Keratinocyte (primary cell): ENCODE data around the gene CLEC7A. TPM values are rescaled to one million over a fixed set of nuclear protein-coding genes. Genes with fewer than 3 reads are reported as not detected.

Experiments used
- DNase-seq: peaks from one replicate; pipeline ENCODE4 v3.0.0-alpha.2; 2011; ENCODE audit warnings: low read depth, missing footprints, low spot score
- FAIRE-seq: peaks from 2 replicates; lab custom pipeline; 2011; peaks lifted over from hg19 to GRCh38; lab: Jason Lieb, UNC
- H2AFZ ChIP-seq: 2 replicates; pipeline ENCODE4 v1.6.0; 2012; ENCODE audit warnings: low read length, control low read depth, inconsistent platforms; ENCODE audit not compliant: control insufficient read depth
- H3K27ac ChIP-seq: 2 replicates; pipeline ENCODE4 v1.5.1; 2011; ENCODE audit warnings: low read length; ENCODE audit not compliant: control insufficient read depth, insufficient read depth
- H3K27me3 ChIP-seq: 3 replicates; pipeline ENCODE4 v1.6.0; 2011; ENCODE audit warnings: low read length; ENCODE audit not compliant: control insufficient read depth, insufficient read depth; ENCODE audit errors: extremely low read depth
- H3K36me3 ChIP-seq, 2 experiments: 2 replicates in 1 of 2; 3 replicates in 1 of 2; pipeline ENCODE4 v1.5.1; 2011; ENCODE audit warnings: low read length in 2 of 2, mild to moderate bottlenecking in 1 of 2; ENCODE audit not compliant: control insufficient read depth in 2 of 2, insufficient read depth in 2 of 2; ENCODE audit errors: extremely low read depth in 1 of 2
- H3K4me1 ChIP-seq: 3 replicates; pipeline ENCODE4 v1.5.1; 2011; ENCODE audit warnings: low read length; ENCODE audit not compliant: control insufficient read depth, insufficient read depth; ENCODE audit errors: extremely low read depth
- H3K4me2 ChIP-seq: 3 replicates; pipeline ENCODE4 v1.6.0; 2011; ENCODE audit warnings: low read depth, low read length; ENCODE audit not compliant: control insufficient read depth, insufficient read depth; ENCODE audit errors: extremely low read depth
- H3K4me3 ChIP-seq, 3 experiments: fragments of 200-600 bp in 1 of 3; sonication (generic) in 1 of 3; 2 replicates in 2 of 3; 3 replicates in 1 of 3; pipeline ENCODE4 v1.5.1; 2011 to 2016; ENCODE audit warnings: low read length in 3 of 3, mild to moderate bottlenecking in 3 of 3, control low read depth in 2 of 3, inconsistent platforms in 1 of 3, low read depth in 1 of 3, mixed read lengths in 1 of 3, mixed run types in 1 of 3, moderate library complexity in 1 of 3; ENCODE audit not compliant: control insufficient read depth in 2 of 3, insufficient read depth in 2 of 3; ENCODE audit errors: extremely low read depth in 1 of 3
- H3K79me2 ChIP-seq: 2 replicates; pipeline ENCODE4 v1.6.0; 2012; ENCODE audit warnings: low read length; ENCODE audit not compliant: control insufficient read depth, insufficient read depth
- H3K9ac ChIP-seq: 3 replicates; pipeline ENCODE4 v1.6.0; 2011; ENCODE audit warnings: low read length; ENCODE audit not compliant: control insufficient read depth, insufficient read depth; ENCODE audit errors: extremely low read depth
- H3K9me1 ChIP-seq: 3 replicates; pipeline ENCODE4 v1.6.0; 2011; ENCODE audit warnings: low read length; ENCODE audit not compliant: control insufficient read depth, insufficient read depth; ENCODE audit errors: extremely low read depth
- H3K9me3 ChIP-seq: 2 replicates; pipeline ENCODE4 v1.5.1; 2012; ENCODE audit warnings: low read depth, low read length; ENCODE audit not compliant: control insufficient read depth
- H4K20me1 ChIP-seq: 3 replicates; pipeline ENCODE4 v1.6.0; 2011; ENCODE audit warnings: low read length; ENCODE audit not compliant: control insufficient read depth, insufficient read depth; ENCODE audit errors: extremely low read depth
- EZH2 ChIP-seq: IDR thresholded peaks from one replicate; pipeline ENCODE4 v1.6.1; 2012; ENCODE audit warnings: inconsistent platforms, mild to moderate bottlenecking, low read length, moderate library complexity
- dilution Hi-C: fragments of 300-500 bp; cut with MboI; formaldehyde crosslinking; loops from one replicate; pipeline ENCODE4 v1.7.0; 2020; ENCODE audit warnings: low sequenced_read_pairs; ENCODE audit not compliant: extremely low pct_ligation_motif_present
- polyA plus RNA-seq, 5 experiments: library from polyadenylated mRNA; depleted of rRNA in 3 of 5; stranded (reverse) in 3 of 5; stranded (forward) in 1 of 5; unstranded in 1 of 5; fragments of >200 nt; gene quantifications; 1 replicate in 1 of 5; 2 replicates in 3 of 5; 3 replicates in 1 of 5; pipeline versions ENCODE4 v1.2.1 to v1.2.3, GENCODE V29; 2011 to 2012; ENCODE audit warnings: missing spikeins in 2 of 5, low read depth in 1 of 5, low replicate concordance in 1 of 5
- TF ChIP-seq, protein P1 (sequence below), 3 experiments: IDR thresholded peaks in 1 of 3; conservative IDR thresholded peaks in 1 of 3; optimal IDR thresholded peaks in 1 of 3; 2 replicates in 2 of 3; 3 replicates in 1 of 3; pipeline versions ENCODE3 to v1.5.1; 2011; ENCODE audit warnings: low read length in 3 of 3, mild to moderate bottlenecking in 3 of 3, moderate library complexity in 2 of 3, control low read depth in 1 of 3, inconsistent platforms in 1 of 3; ENCODE audit not compliant: insufficient read depth in 2 of 3; ENCODE audit errors: extremely low read depth in 1 of 3

The CLEC7A gene
- polyA plus RNA-seq, 1 donor (not counting 4 experiments of a cell fraction or from before 2014, with no cell fraction given): 0.62 TPM

- Histone ChIP-seq H3K4me1 (no peaks in the 10 kb centered on the region), H3K27ac (no peak overlapping the region), H3K9me1 (no peaks in the 10 kb centered on the region), H3K9me3 (no peaks in the 10 kb centered on the region), H3K9ac (no peak overlapping the region), H3K4me3 (no peak overlapping the region), H2AFZ (no peak overlapping the region), H3K36me3 (no peaks in the 10 kb centered on the region), H3K4me2 (no peak overlapping the region), H3K27me3 (no peaks in the 10 kb centered on the region), H3K79me2 (no peaks in the 10 kb centered on the region), H4K20me1 (no peaks in the 10 kb centered on the region)
- TF ChIP-seq, protein P1, sequence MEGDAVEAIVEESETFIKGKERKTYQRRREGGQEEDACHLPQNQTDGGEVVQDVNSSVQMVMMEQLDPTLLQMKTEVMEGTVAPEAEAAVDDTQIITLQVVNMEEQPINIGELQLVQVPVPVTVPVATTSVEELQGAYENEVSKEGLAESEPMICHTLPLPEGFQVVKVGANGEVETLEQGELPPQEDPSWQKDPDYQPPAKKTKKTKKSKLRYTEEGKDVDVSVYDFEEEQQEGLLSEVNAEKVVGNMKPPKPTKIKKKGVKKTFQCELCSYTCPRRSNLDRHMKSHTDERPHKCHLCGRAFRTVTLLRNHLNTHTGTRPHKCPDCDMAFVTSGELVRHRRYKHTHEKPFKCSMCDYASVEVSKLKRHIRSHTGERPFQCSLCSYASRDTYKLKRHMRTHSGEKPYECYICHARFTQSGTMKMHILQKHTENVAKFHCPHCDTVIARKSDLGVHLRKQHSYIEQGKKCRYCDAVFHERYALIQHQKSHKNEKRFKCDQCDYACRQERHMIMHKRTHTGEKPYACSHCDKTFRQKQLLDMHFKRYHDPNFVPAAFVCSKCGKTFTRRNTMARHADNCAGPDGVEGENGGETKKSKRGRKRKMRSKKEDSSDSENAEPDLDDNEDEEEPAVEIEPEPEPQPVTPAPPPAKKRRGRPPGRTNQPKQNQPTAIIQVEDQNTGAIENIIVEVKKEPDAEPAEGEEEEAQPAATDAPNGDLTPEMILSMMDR (optimal IDR thresholded peaks at IDR 0.05 in 1 of 3, IDR thresholded peaks at IDR 0.05 in 1 of 3, conservative IDR thresholded peaks at IDR 0.05 in 1 of 3; ENCODE audit: extremely low read depth in 1 of 3, insufficient read depth in 2 of 3, low read length in 3 of 3): no peak
- no peak for TF ChIP-seq EZH2
- FAIRE-seq: peak; percentile 13
- no peak for DNase-seq
- dilution Hi-C loops: no loop called here
Observed at GRCh38 chr12:10067264-10067663, 62.7 kb downstream of the CLEC7A start.

Other genes with a start within 250 kb of the CLEC7A start
- not detected in 3 replicates for gene KLRF2, start 248.7 kb downstream of the CLEC7A start, polyA plus RNA-seq
- 0.27 to 0.94 TPM (median 0.88 TPM) in 3 replicates for gene CLEC2A, start 197.8 kb downstream of the CLEC7A start, polyA plus RNA-seq
- gene CLEC12A, start 158.8 kb downstream of the CLEC7A start, polyA plus RNA-seq: not detected in 3 replicates
- gene CLEC1B, start 131.1 kb downstream of the CLEC7A start, polyA plus RNA-seq: not detected in 3 replicates
- gene CLEC12B, start 119.6 kb downstream of the CLEC7A start, polyA plus RNA-seq: not detected in 3 replicates
- gene CLEC9A, start 99.5 kb downstream of the CLEC7A start, polyA plus RNA-seq: not detected in 3 replicates
- 0.05 TPM in 1 of 3 replicates, not detected in the others for gene CLEC1A, start 31.2 kb downstream of the CLEC7A start, polyA plus RNA-seq
- gene OLR1, start 41.9 kb upstream of the CLEC7A start, polyA plus RNA-seq: 0.03 to 0.18 TPM (median 0.17 TPM) in 3 replicates
- gene TMEM52B, start 48.8 kb upstream of the CLEC7A start, polyA plus RNA-seq: 0.03 TPM in 1 of 3 replicates, not detected in the others
- 15.6 to 27.2 TPM (median 24.3 TPM) in 3 replicates for gene GABARAPL1, start 82.7 kb upstream of the CLEC7A start, polyA plus RNA-seq
- under 0.01 TPM in 2 of 3 replicates, not detected in the other for gene KLRD1, start 177.7 kb upstream of the CLEC7A start, polyA plus RNA-seq